ENCODE data around the gene KRT4. TPM values are rescaled to one million over a fixed set of nuclear protein-coding genes. Genes with fewer than 3 reads are reported as not detected.

The KRT4 gene
- total RNA-seq, 1 experiment from 2014 or later = not detected

DNA sequence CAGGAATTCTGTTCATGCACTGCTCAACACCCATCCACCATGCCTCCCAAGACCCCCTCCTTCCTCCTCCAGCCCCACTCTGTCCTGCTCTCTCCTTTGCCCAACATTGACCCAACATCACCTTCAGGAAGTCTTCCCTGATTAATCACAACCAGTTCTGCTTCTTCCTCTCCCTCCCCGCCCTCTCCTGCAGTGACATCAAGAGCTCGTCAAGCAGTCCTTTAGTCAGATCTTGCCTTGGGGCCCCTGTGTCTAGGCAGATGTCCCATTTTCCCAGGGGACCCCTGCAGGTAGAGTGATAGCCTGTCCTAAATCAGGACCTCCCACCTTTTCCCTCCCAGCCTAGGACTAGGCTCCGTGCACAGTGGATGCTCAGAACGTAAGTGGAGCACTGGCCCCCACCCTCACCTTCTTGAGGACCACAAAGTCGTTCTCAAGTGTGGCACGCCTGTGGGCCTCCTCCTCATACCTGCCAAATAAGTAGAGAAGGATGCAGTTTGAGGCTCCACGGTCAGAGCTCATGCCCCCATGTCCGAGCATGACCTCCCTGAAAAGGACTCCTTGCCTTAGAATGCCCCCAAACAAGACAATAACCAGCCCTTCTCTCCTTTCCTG is 32.5 kb upstream of the KRT4 start:
- Histone ChIP-seq H3K27me3 (replicated peaks) (peaks cover 4% of the 10 kb centered on the region; the same call in 1 of the 2 replicates), H3K9me3 (replicated peaks) (no peaks in the 10 kb centered on the region), H3K36me3 (no peaks in the 10 kb centered on the region), H3K27ac (no peak overlapping the region), H3K4me1 (replicated peaks) (peaks cover 8% of the 10 kb centered on the region), H3K4me3 (no peak overlapping the region)
- DNase-seq (ENCODE audit: low read depth in 1 of 2, low spot score in 2 of 2) = no peak

DNA sequence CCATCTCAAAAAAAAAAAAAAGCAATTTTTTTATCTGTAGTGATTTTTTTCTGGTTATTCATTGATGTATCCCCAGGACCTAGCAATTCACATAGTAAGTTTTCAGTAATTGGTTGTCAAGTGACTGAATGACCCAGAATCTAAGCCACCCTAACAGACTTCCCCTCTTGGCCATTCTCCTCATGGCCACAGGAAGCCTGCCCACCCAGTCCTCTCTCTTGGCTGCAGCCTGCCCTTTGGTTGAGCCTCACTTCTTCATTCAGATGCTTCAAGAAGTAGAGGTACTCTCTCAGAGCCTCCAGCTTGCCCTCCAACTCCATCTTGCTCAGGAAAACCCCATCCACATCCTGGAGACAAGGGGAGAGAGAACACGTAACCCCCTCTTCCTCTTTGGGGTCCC is 32.0 kb upstream of the KRT4 start:
- Histone ChIP-seq H3K27me3 (replicated peaks) (peaks cover 2% of the 10 kb centered on the region), H3K4me3 (no peak overlapping the region), H3K4me1 (replicated peaks) (peaks cover 8% of the 10 kb centered on the region), H3K36me3 (no peaks in the 10 kb centered on the region), H3K27ac (no peak overlapping the region), H3K9me3 (replicated peaks) (peaks cover under 1% of the 10 kb centered on the region; the same call in 1 of the 2 replicates)
- DNase-seq (ENCODE audit: low read depth in 1 of 2, low spot score in 2 of 2) = no peak

DNA sequence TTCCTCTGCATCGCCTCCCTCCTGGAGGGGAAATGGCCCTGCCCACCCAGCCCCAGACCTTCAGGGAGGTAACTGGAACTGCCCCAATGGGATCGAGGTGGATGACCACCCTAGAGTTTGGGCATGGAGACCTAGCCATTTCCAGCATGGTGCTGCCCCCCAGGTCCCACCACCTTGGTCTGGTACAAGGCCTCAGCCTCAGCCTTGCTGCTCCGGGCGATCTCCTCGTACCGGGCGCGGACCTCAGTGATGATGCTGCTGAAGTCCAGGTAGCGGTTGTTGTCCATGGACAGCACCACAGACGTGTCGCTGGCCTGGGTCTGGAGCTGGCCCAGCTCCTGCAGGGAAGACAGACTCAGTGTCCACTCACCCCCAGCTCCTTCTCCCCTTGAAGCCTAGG is 30.5 kb upstream of the KRT4 start:
- Histone ChIP-seq H3K4me3 (no peak overlapping the region), H3K36me3 (no peaks in the 10 kb centered on the region), H3K4me1 (replicated peaks) (peaks cover 8% of the 10 kb centered on the region), H3K27me3 (replicated peaks) (peaks cover 16% of the 10 kb centered on the region), H3K27ac (no peak overlapping the region), H3K9me3 (replicated peaks) (peaks cover 10% of the 10 kb centered on the region)
- DNase-seq (ENCODE audit: low read depth in 1 of 2, low spot score in 2 of 2) = no peak

DNA sequence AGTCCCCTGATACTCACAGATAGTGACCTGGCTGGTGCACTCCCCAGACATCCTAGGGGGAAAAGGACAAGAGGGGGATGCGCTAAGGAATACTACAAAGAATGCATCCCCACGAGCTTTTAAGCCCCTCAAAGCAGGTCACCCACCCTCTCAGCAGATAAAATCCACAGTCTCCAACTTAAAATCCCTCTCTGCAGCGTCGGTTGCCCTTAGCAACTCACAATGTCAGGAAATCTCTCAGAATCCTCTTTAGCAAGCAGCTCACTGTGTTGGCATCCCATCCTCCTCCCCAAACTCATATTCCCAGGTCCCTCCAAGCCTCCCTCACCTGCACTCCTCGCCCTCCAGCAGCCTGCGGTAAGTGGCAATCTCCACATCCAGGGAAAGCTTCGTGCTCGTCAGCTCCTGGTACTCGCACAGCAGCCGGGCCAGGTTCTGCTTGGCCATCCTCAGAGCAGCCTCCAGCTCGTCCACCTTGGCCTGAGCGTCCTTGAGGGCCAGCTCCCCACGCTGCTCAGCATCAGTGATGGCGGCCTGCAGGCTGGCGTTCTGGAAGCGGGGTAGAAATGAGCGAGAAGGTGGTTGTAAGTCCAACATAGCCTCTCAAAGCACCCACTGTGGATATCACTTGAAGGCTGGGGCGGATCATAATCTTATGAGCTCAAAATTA is 25.7 kb upstream of the KRT4 start:
- Histone ChIP-seq H3K4me3 (no peak overlapping the region), H3K27ac (no peak overlapping the region), H3K27me3 (replicated peaks) (peaks cover 29% of the 10 kb centered on the region), H3K9me3 (replicated peaks) (peaks cover 14% of the 10 kb centered on the region), H3K36me3 (no peaks in the 10 kb centered on the region), H3K4me1 (replicated peaks) (peaks cover 30% of the 10 kb centered on the region)
- peak; percentile 83 to 97 for DNase-seq (ENCODE audit: low read depth in 1 of 2, low spot score in 2 of 2)

DNA sequence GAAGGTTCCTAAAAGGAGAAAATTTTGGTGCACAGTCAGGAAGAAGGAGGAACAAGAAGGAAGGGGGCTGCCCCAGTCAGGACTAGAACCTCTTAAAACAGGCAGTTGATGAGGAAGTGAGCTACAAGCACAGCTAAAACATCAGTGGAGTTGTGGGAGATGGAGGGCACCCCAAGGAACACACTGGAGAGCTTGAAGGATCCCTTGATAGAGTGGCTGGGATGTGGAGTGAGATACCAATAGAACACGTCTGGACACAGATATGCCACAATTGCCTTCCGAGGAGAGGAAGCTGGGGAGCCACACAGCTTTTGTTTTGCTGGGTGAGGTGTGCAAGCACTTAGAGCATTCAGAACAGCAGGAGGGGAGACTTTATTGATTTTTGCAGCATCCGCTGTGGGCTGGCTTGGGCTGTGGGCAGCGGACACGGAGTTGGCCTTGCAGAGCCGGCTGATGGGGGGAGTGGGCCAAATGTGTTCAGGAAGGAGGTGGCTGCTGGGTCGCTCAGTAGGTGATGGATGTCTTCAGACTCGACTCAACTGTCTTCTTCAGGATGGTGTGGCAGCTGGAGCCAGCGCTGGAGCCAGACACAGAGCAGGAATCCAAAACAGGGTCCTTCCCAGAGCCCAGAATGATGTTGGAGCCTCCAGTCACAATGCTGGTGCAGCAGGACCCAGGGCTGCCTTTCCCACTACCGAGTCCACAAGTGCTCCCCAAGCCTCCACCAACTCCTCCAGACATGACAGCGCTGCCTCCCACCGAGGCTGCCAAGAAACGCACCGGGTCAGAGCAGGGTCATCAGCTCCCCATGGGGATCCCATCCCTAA is 24.9 kb upstream of the KRT4 start:
- peaks cover 30% of the 10 kb centered on the region for H3K4me1 ChIP-seq (replicated peaks)
- peaks cover 14% of the 10 kb centered on the region for H3K9me3 ChIP-seq (replicated peaks)

DNA sequence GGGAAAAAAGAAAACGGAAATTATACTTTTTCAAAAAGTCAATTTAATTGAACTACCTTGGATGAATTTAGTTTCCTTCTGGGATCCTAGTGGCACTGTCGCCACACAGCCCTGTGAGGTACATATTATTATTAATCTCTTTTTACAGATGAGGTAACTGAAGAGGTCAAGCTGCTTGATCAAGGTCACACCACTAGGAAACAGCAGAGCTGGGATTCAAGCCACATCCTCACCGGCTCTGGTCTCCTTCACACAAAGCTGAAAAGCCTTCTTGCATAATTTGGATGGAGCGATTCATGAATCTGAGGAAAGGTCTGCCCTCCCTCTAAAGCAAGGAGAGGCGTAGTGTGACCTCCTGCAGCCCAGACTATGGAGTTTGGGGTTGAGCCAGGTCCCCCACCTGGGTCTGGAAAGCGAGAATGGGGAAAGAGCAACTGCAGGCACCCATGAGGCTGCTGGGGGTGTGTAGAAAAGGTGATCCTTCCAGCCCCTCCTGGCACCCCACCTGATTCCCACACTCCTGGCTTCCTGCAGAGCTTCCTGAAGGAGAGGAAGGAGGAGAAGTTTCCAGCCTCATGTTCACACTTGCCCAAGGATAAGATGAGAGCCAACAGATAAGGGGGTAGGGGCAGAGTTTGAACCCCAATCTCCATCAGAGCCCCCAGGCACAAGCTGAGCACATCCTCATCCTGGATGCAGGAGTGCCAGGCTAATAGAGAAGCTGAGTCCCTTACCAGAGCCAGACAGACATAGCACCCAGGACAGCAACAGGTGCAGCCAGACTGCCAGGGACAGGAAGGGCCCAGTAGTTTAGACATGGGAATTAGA is 24.1 kb upstream of the KRT4 start:
- Histone ChIP-seq H3K9me3 (replicated peaks) (peaks cover 14% of the 10 kb centered on the region), H3K4me1 (replicated peaks) (peaks cover 30% of the 10 kb centered on the region), H3K27ac (no peak overlapping the region), H3K4me3 (no peak overlapping the region), H3K27me3 (replicated peaks) (peaks cover 32% of the 10 kb centered on the region), H3K36me3 (no peaks in the 10 kb centered on the region)
- peak; percentile 87 to 96 for DNase-seq (ENCODE audit: low read depth in 1 of 2, low spot score in 2 of 2)

More for the DNA sequence above, 24.9 kb upstream of the KRT4 start:
- Histone ChIP-seq H3K27me3 (replicated peaks) (peaks cover 29% of the 10 kb centered on the region), H3K36me3 (no peaks in the 10 kb centered on the region), H3K27ac (no peak overlapping the region), H3K4me3 (no peak overlapping the region)
- peak in 1 of 2 experiments; percentile 98 for DNase-seq (ENCODE audit: low read depth in 1 of 2, low spot score in 2 of 2)

DNA sequence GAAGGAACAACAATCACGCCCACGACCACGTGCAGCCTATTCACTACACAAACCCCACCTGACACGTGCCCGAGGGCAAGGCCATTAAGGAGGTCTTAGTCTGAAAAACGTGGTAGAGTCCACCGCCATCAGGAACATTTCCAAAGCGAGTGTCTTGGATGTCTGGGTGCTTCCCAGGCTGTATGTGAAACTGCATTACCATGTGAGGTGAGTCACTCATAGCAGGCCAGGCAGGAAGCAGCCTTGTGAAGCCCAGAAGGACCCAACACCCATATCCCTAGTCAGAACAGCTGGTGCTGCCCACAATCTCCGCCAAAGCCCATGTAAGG is 23.5 kb upstream of the KRT4 start:
- H3K36me3 ChIP-seq = no peaks in the 10 kb centered on the region
- peak overlapping the region; percentile 0 for H3K27ac ChIP-seq
- DNase-seq (ENCODE audit: low read depth in 1 of 2, low spot score in 2 of 2) = peak; percentile 99 to 100
- no peak overlapping the region for H3K4me3 ChIP-seq
- H3K4me1 ChIP-seq (replicated peaks) = peaks cover 30% of the 10 kb centered on the region
- peaks cover 38% of the 10 kb centered on the region for H3K27me3 ChIP-seq (replicated peaks)
- H3K9me3 ChIP-seq (replicated peaks) = peaks cover 14% of the 10 kb centered on the region

DNA sequence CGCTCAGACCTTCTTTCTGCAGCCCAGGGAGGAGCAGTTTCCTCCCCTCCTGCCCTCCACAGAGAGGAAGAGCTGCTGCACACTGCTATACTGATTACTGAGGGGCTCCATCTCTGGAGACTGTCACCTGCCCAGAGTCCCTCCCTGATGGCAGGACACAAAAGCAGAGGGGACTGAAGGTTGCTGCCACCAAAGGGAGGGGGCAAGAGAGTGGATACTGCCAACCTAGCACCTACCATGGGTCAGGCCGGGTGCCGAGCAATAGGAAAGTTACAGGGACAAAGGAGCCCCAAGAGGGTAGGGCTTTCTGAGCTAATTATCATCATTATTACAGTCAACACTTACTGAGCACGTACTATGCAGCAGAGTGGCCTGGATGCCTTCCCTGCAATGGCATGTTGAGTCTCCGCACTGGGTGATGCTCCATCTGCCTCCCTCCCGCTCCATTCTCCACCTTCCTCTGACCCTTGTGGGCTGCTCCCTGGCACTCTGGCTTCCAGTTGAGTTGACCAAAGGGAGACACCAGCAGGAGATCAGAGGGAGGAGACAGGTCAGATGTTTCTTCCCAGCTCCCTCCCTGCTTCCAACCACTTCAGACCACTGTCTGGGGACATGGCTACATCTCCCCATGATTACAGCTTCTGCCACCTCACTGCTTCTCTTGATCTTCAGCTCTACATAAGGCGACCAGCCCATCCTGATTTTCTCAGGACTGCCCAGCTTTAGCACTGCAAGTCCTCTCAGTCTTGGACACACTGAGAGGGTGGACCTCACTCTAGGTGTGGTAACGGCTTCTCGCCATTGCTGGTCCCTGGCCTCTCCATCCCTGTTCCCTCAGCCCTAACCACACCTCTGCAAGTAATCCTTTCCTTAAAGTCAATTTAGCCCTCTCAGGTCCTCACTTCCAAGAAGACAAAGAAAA is 22.8 kb upstream of the KRT4 start:
- peak overlapping the region; percentile 0 for H3K27ac ChIP-seq
- peaks cover 30% of the 10 kb centered on the region for H3K4me1 ChIP-seq (replicated peaks)
- H3K4me3 ChIP-seq = no peak overlapping the region
- H3K27me3 ChIP-seq (replicated peaks) = peaks cover 45% of the 10 kb centered on the region
- peak; percentile 97 to 98 for DNase-seq (ENCODE audit: low read depth in 1 of 2, low spot score in 2 of 2)
- H3K36me3 ChIP-seq = no peaks in the 10 kb centered on the region
- H3K9me3 ChIP-seq (replicated peaks) = peaks cover 15% of the 10 kb centered on the region

DNA sequence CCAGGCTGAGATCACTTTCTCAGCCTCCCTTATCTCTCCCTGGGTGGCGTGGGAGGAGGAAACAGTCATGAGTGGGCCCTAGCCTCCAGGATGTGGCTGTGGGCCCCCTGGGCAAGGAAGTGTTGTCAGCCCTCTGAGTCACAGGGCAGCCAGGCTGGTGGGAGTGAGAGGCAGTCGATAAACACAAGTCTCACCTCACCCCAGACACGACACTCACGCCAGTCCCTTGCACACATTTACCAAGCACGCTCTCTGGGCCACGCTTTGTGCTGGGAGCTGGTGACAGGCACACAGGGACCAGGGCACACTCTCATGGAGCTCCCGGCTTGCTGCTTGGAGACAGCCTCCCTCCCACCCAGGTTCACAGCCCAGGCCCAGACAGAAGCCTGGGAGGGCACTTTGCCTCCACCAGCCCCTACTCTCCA is 22.1 kb upstream of the KRT4 start:
- H3K4me3 ChIP-seq = no peak overlapping the region
- H3K27me3 ChIP-seq (replicated peaks) = peaks cover 52% of the 10 kb centered on the region
- peaks cover 30% of the 10 kb centered on the region for H3K4me1 ChIP-seq (replicated peaks)
- peak; percentile 100 for DNase-seq (ENCODE audit: low read depth in 1 of 2, low spot score in 2 of 2)
- H3K36me3 ChIP-seq = no peaks in the 10 kb centered on the region
- peak overlapping the region; percentile 1 for H3K27ac ChIP-seq
- peaks cover 17% of the 10 kb centered on the region for H3K9me3 ChIP-seq (replicated peaks)

DNA sequence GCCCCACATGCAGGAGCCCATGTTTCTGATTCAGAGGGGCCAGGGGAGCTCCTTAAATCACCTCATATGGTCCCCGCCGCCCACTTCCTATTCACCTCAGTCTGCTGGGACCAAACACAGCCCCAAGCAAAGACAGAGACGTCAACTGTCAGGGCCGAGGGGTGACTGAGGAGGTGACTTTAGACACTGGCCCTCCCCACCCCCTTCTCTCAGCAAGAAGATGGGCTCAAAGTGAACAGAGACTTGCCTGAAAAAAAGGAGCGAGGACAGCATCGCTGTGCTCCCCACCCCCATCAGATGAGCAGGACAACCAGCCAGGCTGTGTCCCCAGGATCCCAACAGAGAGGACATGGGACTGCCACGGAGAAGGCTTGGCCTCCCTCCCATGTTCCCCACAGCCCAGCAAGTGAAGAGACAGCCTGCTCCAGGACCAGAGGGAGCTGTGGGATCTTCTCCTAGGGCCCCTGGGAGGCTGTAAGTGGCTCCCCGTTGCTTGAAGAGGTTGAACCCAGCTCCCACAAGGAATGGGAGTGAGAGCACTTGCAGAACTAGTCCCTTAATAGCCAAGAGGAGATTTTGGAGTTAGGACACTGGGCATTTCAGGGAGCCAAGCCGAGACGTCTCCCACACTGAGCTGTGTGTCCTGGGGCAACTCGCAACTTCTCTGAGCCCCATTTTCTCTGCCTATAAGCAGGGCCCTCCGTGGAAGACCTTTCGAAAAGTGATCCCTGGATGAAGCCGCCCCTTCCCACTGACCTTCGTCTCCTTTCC is 21.5 kb upstream of the KRT4 start:
- no peaks in the 10 kb centered on the region for H3K36me3 ChIP-seq
- peak overlapping the region; percentile 1 for H3K27ac ChIP-seq
- H3K27me3 ChIP-seq (replicated peaks) = peaks cover 52% of the 10 kb centered on the region
- peak in 1 of 2 experiments; percentile 98 for DNase-seq (ENCODE audit: low read depth in 1 of 2, low spot score in 2 of 2)
- H3K4me3 ChIP-seq = no peak overlapping the region
- peaks cover 30% of the 10 kb centered on the region for H3K4me1 ChIP-seq (replicated peaks)
- H3K9me3 ChIP-seq (replicated peaks) = peaks cover 14% of the 10 kb centered on the region

DNA sequence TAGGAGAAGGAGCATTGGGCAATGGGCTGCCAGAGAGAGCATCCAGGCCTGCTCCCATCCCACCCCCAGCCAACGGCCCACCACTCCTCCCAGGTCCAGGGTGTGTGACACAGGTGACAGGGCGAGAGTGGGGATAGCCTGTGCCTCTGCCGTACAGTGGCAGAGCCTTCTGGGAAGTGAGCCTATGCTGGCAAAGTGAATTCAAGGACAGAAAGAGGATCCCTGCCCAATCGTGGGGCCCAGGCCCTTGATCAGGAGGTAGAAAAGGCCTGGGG is 20.7 kb upstream of the KRT4 start:
- Histone ChIP-seq H3K4me1 (replicated peaks) (peaks cover 30% of the 10 kb centered on the region), H3K36me3 (no peaks in the 10 kb centered on the region), H3K27ac (no peak overlapping the region), H3K27me3 (replicated peaks) (peaks cover 52% of the 10 kb centered on the region), H3K9me3 (replicated peaks) (peaks cover 11% of the 10 kb centered on the region), H3K4me3 (no peak overlapping the region)
- peak in 1 of 2 experiments; percentile 97 for DNase-seq (ENCODE audit: low read depth in 1 of 2, low spot score in 2 of 2)
